H1 (cell line): Measurements from ENCODE around the gene B4GAT1. TPM values are rescaled to one million over a fixed set of nuclear protein-coding genes. Genes with fewer than 3 reads are reported as not detected.

Experiments
- BACH1 ChIP-seq: IDR thresholded peaks from 2 replicates; pipeline ENCODE4 v1.6.1; 2012; ENCODE audit warnings: low read length, improper control_type of control experiment
- KDM1A ChIP-seq: fragments of 200-600, 300-600 bp; sonication (generic); IDR thresholded peaks from 2 replicates; pipeline ENCODE4 v1.7.1; 2016; ENCODE audit warnings: mild to moderate bottlenecking, low read length, borderline replicate concordance
- POLR2A ChIP-seq, 2 experiments: IDR thresholded peaks; 1 replicate in 1 of 2; 2 replicates in 1 of 2; pipeline ENCODE4 v1.6.1; 2011; ENCODE audit warnings: low read depth in 2 of 2, low read length in 2 of 2, mild to moderate bottlenecking in 2 of 2; ENCODE audit errors: control extremely low read depth in 1 of 2
- POU5F1 ChIP-seq: IDR thresholded peaks from 2 replicates; pipeline ENCODE4 v1.6.1; 2011; ENCODE audit warnings: low read depth, mild to moderate bottlenecking, low read length, moderate library complexity
- RAD21 ChIP-seq, 2 experiments: IDR thresholded peaks in 1 of 2; conservative IDR thresholded peaks in 1 of 2; 2 replicates each; pipeline ENCODE4 v1.6.1; 2011; ENCODE audit warnings: low read depth in 2 of 2, low read length in 2 of 2, improper control_type of control experiment in 1 of 2, inconsistent platforms in 1 of 2, mild to moderate bottlenecking in 1 of 2, moderate library complexity in 1 of 2
- RBBP5 ChIP-seq: IDR thresholded peaks from 2 replicates; pipeline ENCODE4 v1.7.1; 2012; ENCODE audit warnings: low read depth, mild to moderate bottlenecking, inconsistent platforms, low read length, moderate library complexity, borderline replicate concordance
- SIN3A ChIP-seq, 2 experiments: IDR thresholded peaks in 1 of 2; conservative IDR thresholded peaks in 1 of 2; 2 replicates each; pipeline ENCODE4 v1.6.1; 2011 to 2012; ENCODE audit warnings: low read length in 2 of 2, improper control_type of control experiment in 1 of 2, low read depth in 1 of 2, mild to moderate bottlenecking in 1 of 2
- TAF1 ChIP-seq: IDR thresholded peaks from 2 replicates; pipeline ENCODE4 v1.6.1; 2011; ENCODE audit warnings: mild to moderate bottlenecking, low read depth, low read length
- TEAD4 ChIP-seq: IDR thresholded peaks from 2 replicates; pipeline ENCODE4 v1.6.1; 2012; ENCODE audit warnings: low read depth, low read length, inconsistent platforms, mixed read lengths
- YY1 ChIP-seq: IDR thresholded peaks from 2 replicates; pipeline ENCODE4 v1.6.1; 2011; ENCODE audit warnings: low read depth, mild to moderate bottlenecking, low read length
- polyA plus RNA-seq, 7 experiments: library from polyadenylated mRNA; depleted of rRNA in 3 of 7; stranded (reverse) in 5 of 7; unstranded in 2 of 7; fragments of >200 nt in 5 of 7; fragments of 200-250 nt in 2 of 7; gene quantifications; 1 replicate in 5 of 7; 2 replicates in 1 of 7; 4 replicates in 1 of 7; pipeline versions ENCODE4 v1.2.1 to v1.2.3, GENCODE V29; 2011 to 2013; ENCODE audit warnings: missing spikeins in 2 of 7, mixed read lengths in 2 of 7
- total RNA-seq: library from RNA; stranded (reverse); fragmentation: NEBNext Ultra II Directional; extraction: Animal tissue kit (Norgen Biotek cat#: 25700); gene quantifications from 2 replicates; pipeline ENCODE4 v1.2.1, GENCODE V29; 2021
- TF ChIP-seq, protein P1 (sequence below): fragments of 300-600 bp; sonication (generic); IDR thresholded peaks from 2 replicates; pipeline ENCODE4 v1.7.1; 2012; ENCODE audit warnings: low read length, moderate library complexity, mild to moderate bottlenecking, inconsistent platforms; ENCODE audit not compliant: insufficient replicate concordance

Gene B4GAT1
- total and polyA plus RNA-seq, 2 of the 8 experiments (the other 6 are each of a cell fraction or from before 2014, with no cell fraction given), result 22.2 to 27.8 TPM

DNA sequence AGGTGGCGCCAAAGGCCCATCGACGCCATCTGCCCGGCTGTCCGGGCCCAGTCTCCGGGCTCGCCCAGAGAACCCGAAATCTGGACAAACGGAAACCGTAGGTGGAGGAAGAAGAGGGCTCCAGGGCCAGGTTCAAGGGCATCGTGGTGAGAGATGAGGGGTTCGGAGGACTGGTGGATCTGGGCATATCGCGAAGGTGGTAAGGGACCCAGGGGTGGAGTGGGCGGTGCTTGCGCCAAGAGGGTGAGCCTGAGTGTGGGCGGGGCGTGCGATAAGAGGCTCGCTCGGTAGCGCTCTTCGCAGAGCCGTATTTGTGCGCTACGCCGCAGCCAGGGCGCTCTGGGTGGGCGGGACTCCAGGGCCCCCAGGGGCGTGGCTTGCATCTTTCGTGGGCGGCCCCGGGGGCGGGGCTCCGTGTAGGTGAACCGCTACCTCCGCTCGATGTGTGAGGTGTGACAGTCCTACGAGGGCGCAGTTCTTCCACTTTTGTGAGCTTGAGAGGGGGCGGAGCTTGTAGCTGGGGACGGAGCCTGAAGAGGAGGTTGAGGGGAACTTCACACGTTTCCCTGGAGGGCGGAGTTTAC, 35.4 kb downstream of the B4GAT1 start (continued):
- TF ChIP-seq KDM1A (peak; percentile 41; the same call in 1 of the 2 replicates), BACH1 (peak; percentile 16; the same call in 1 of the 2 replicates), RAD21 (IDR thresholded peaks at IDR 0.05 in 1 of 2, conservative IDR thresholded peaks at IDR 0.05 in 1 of 2; ENCODE audit: low read depth in 2 of 2, low read length in 2 of 2) (peak; percentile 92 to 93), TEAD4 (no peak), POLR2A (IDR thresholded peaks at IDR 0.05; ENCODE audit: control extremely low read depth in 1 of 2, low read depth in 2 of 2, low read length in 2 of 2) (peak in 1 of 2 experiments; percentile 35; a peak in 1 of 3 replicates), YY1 (peak; percentile 56; the same call in 1 of the 2 replicates), RBBP5 (peak; percentile 37; the same call in 1 of the 2 replicates), TAF1 (peak; percentile 39; the same call in 1 of the 2 replicates), POU5F1 (no peak), SIN3A (conservative IDR thresholded peaks at IDR 0.05 in 1 of 2, IDR thresholded peaks at IDR 0.05 in 1 of 2; ENCODE audit: low read depth in 1 of 2, low read length in 2 of 2) (peak in 1 of 2 experiments; percentile 73; a peak in 1 of 4 replicates)
- TF ChIP-seq, protein P1, sequence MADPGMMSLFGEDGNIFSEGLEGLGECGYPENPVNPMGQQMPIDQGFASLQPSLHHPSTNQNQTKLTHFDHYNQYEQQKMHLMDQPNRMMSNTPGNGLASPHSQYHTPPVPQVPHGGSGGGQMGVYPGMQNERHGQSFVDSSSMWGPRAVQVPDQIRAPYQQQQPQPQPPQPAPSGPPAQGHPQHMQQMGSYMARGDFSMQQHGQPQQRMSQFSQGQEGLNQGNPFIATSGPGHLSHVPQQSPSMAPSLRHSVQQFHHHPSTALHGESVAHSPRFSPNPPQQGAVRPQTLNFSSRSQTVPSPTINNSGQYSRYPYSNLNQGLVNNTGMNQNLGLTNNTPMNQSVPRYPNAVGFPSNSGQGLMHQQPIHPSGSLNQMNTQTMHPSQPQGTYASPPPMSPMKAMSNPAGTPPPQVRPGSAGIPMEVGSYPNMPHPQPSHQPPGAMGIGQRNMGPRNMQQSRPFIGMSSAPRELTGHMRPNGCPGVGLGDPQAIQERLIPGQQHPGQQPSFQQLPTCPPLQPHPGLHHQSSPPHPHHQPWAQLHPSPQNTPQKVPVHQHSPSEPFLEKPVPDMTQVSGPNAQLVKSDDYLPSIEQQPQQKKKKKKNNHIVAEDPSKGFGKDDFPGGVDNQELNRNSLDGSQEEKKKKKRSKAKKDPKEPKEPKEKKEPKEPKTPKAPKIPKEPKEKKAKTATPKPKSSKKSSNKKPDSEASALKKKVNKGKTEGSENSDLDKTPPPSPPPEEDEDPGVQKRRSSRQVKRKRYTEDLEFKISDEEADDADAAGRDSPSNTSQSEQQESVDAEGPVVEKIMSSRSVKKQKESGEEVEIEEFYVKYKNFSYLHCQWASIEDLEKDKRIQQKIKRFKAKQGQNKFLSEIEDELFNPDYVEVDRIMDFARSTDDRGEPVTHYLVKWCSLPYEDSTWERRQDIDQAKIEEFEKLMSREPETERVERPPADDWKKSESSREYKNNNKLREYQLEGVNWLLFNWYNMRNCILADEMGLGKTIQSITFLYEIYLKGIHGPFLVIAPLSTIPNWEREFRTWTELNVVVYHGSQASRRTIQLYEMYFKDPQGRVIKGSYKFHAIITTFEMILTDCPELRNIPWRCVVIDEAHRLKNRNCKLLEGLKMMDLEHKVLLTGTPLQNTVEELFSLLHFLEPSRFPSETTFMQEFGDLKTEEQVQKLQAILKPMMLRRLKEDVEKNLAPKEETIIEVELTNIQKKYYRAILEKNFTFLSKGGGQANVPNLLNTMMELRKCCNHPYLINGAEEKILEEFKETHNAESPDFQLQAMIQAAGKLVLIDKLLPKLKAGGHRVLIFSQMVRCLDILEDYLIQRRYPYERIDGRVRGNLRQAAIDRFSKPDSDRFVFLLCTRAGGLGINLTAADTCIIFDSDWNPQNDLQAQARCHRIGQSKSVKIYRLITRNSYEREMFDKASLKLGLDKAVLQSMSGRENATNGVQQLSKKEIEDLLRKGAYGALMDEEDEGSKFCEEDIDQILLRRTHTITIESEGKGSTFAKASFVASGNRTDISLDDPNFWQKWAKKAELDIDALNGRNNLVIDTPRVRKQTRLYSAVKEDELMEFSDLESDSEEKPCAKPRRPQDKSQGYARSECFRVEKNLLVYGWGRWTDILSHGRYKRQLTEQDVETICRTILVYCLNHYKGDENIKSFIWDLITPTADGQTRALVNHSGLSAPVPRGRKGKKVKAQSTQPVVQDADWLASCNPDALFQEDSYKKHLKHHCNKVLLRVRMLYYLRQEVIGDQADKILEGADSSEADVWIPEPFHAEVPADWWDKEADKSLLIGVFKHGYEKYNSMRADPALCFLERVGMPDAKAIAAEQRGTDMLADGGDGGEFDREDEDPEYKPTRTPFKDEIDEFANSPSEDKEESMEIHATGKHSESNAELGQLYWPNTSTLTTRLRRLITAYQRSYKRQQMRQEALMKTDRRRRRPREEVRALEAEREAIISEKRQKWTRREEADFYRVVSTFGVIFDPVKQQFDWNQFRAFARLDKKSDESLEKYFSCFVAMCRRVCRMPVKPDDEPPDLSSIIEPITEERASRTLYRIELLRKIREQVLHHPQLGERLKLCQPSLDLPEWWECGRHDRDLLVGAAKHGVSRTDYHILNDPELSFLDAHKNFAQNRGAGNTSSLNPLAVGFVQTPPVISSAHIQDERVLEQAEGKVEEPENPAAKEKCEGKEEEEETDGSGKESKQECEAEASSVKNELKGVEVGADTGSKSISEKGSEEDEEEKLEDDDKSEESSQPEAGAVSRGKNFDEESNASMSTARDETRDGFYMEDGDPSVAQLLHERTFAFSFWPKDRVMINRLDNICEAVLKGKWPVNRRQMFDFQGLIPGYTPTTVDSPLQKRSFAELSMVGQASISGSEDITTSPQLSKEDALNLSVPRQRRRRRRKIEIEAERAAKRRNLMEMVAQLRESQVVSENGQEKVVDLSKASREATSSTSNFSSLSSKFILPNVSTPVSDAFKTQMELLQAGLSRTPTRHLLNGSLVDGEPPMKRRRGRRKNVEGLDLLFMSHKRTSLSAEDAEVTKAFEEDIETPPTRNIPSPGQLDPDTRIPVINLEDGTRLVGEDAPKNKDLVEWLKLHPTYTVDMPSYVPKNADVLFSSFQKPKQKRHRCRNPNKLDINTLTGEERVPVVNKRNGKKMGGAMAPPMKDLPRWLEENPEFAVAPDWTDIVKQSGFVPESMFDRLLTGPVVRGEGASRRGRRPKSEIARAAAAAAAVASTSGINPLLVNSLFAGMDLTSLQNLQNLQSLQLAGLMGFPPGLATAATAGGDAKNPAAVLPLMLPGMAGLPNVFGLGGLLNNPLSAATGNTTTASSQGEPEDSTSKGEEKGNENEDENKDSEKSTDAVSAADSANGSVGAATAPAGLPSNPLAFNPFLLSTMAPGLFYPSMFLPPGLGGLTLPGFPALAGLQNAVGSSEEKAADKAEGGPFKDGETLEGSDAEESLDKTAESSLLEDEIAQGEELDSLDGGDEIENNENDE, result no peak
